GM12891 (cell line): ENCODE results near the gene LGR5.

Experiments
- POLR2A ChIP-seq: IDR thresholded peaks from 2 replicates; pipeline ENCODE4 v1.6.1; 2011; ENCODE audit warnings: low read depth, low read length, control low read depth
- POLR2AphosphoS5 ChIP-seq: IDR thresholded peaks from 2 replicates; pipeline ENCODE4 v1.6.1; 2011; ENCODE audit warnings: low read depth, low read length, control low read depth
- SPI1 ChIP-seq: IDR thresholded peaks from 2 replicates; pipeline ENCODE4 v1.6.1; 2011; ENCODE audit warnings: low read depth, low read length, control low read depth
- TAF1 ChIP-seq: IDR thresholded peaks from 2 replicates; pipeline ENCODE4 v1.6.1; 2011; ENCODE audit warnings: low read depth, low read length, control low read depth

DNA sequence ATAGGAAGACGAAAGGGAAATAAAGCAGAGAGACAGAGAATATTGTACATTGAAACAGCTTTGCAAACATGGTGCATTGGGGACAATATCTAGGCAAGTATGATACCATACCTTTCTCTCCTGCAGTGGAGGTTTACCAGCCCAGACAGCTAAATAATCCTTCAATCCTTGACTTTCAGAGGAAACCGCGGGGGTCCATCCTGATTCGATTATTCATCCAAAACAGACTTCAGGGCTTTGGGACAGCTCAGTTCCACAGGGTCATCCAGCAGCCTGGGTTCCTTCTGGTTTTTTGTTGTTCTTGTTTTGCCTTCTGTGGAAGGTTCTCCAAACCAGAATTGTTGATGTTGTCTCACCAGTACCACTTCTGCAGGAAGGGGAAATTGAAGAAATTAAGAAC lies 81.5 kb downstream of the LGR5 start:
- no peak for TF ChIP-seq POLR2A
- no peak for TF ChIP-seq TAF1
- TF ChIP-seq SPI1 = no peak
- no peak for TF ChIP-seq POLR2AphosphoS5
